T-cell (primary cell): Measurements from ENCODE around the gene COL13A1. TPM values are rescaled to one million over a fixed set of nuclear protein-coding genes. Genes with fewer than 3 reads are reported as not detected.

Source experiments
- ATAC-seq, 4 experiments: fragments of 200-7000 bp in 3 of 4; fragments of 150-1000 bp in 1 of 4; cut with Tn5 transposase; replicated peaks in 1 of 4; 1 replicate in 3 of 4; 2 replicates in 1 of 4; pipeline ENCODE4 v1.10.0; 2021; ENCODE audit warnings: moderate library complexity in 3 of 4, mild to moderate bottlenecking in 2 of 4, moderate number of reproducible peaks in 1 of 4
- CTCF ChIA-PET, 2 donors: fragments of 300-600 bp; sonication (Branson Sonifier 250); formaldehyde crosslinking; loops; one replicate each; lab custom pipeline; 2022; ENCODE audit warnings: antibody characterized with exemption in 2 of 2; lab: Charles Lee
- POLR2A ChIA-PET, 2 donors: fragments of 300-600 bp; sonication (Branson Sonifier 250); formaldehyde crosslinking; loops; one replicate each; lab custom pipeline; 2022; ENCODE audit warnings: antibody characterized with exemption in 2 of 2; lab: Charles Lee
- DNase-seq, 35 experiments: peaks; one replicate each; pipeline versions ENCODE4 v3.0.0 to v3.0.0-alpha.2; 2013 to 2023
- H3K27ac ChIP-seq: one replicate; pipeline ENCODE4 v1.5.1; 2013; ENCODE audit warnings: low read length
- H3K27me3 ChIP-seq, 2 experiments: replicated peaks in 1 of 2; 1 replicate in 1 of 2; 2 replicates in 1 of 2; pipeline versions ENCODE4 v1.6.1 to v1.7.0; 2013; ENCODE audit warnings: low read length in 1 of 2, mixed read lengths in 1 of 2; ENCODE audit not compliant: control insufficient read depth in 2 of 2, insufficient read depth in 2 of 2; ENCODE audit errors: extremely low read depth in 1 of 2
- H3K36me3 ChIP-seq, 2 donors: 1 replicate in 1 of 2; 2 replicates in 1 of 2; pipeline versions ENCODE4 v1.6.1 to v1.7.0; 2013; ENCODE audit warnings: low read length in 1 of 2; ENCODE audit not compliant: control insufficient read depth in 2 of 2, insufficient read depth in 1 of 2; ENCODE audit errors: extremely low read depth in 1 of 2
- H3K4me1 ChIP-seq, 2 experiments: 1 replicate in 1 of 2; 2 replicates in 1 of 2; pipeline versions ENCODE4 v1.6.1 to v1.7.0; 2013; ENCODE audit warnings: low read length in 2 of 2, mixed read lengths in 1 of 2; ENCODE audit not compliant: insufficient read depth in 2 of 2, control insufficient read depth in 1 of 2; ENCODE audit errors: extremely low read depth in 1 of 2
- H3K4me3 ChIP-seq, 2 donors: 1 replicate in 1 of 2; 2 replicates in 1 of 2; pipeline versions ENCODE4 v1.5.1 to v1.7.0; 2013; ENCODE audit warnings: mild to moderate bottlenecking in 2 of 2, low read length in 1 of 2, moderate library complexity in 1 of 2; ENCODE audit not compliant: control insufficient read depth in 1 of 2; ENCODE audit errors: extremely low read depth in 1 of 2
- H3K9me3 ChIP-seq: 2 replicates; pipeline ENCODE4 v1.7.0; 2013
- H3K27ac Mint-ChIP-seq, 2 donors: one replicate each; pipeline ENCODE4 v1.8.0; 2020 to 2021; ENCODE audit warnings: mild to moderate bottlenecking in 2 of 2, mixed read lengths in 2 of 2
- H3K27me3 Mint-ChIP-seq, 2 donors: one replicate each; pipeline ENCODE4 v1.8.0; 2021 to 2022; ENCODE audit warnings: mixed read lengths in 2 of 2
- H3K36me3 Mint-ChIP-seq: one replicate; pipeline ENCODE4 v1.8.0; 2021; ENCODE audit warnings: mixed read lengths
- H3K4me1 Mint-ChIP-seq, 3 donors: one replicate each; pipeline ENCODE4 v1.8.0; 2020 to 2022; ENCODE audit warnings: mixed read lengths in 3 of 3, mild to moderate bottlenecking in 1 of 3
- H3K4me3 Mint-ChIP-seq, 3 donors: one replicate each; pipeline ENCODE4 v1.8.0; 2020 to 2022; ENCODE audit warnings: mild to moderate bottlenecking in 3 of 3, mixed read lengths in 3 of 3, moderate library complexity in 3 of 3
- H3K9me3 Mint-ChIP-seq, 3 donors: one replicate each; pipeline ENCODE4 v1.8.0; 2020 to 2022; ENCODE audit warnings: mixed read lengths in 3 of 3
- WGBS: methylation state at CpG from one replicate; pipeline ENCODE4 v1.1.5; 2013; ENCODE audit warnings: missing lambda C conversion rate; ENCODE audit not compliant: insufficient coverage; 5-methylcytosine and 5-hydroxymethylcytosine counted together
- total RNA-seq, 35 experiments: library from RNA in 6 of 35; stranded (reverse) in 6 of 35; fragments of 120-200 nt in 1 of 35; gene quantifications; one replicate each; pipeline versions ENCODE4 v1.2.1 to v1.2.4 and lab custom pipeline; 2013 to 2026

The COL13A1 gene
- total RNA-seq, 5 donors from 2014 or later (not counting 1 experiment from before 2014, with no cell fraction given), result 0.09 TPM; not detected in 4

DNA sequence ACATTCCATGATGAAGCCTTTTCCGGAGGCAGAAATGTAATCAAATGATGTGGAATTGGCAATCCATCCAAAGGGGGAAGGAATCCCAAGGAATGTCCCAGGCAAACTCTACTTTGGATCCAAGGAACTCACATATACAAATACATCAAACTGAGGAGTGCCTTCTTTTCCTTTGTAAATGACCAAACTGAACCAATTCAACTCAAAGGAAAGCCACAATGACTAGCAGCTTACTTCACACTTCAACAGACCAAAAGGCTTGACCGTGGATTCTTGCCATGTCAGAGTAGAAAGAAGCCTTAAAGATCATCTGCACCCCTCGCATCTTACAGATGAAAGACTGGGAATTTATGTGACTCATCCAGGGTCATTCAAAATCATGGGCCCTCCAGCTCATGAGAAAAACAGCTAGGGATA lies 171.3 kb downstream of the COL13A1 start:
- Histone ChIP-seq H3K4me3 (no peak overlapping the region), H3K4me1 (no peaks in the 10 kb centered on the region), H3K36me3 (no peaks in the 10 kb centered on the region), H3K27me3 (peaks cover 0 to 5% of the 10 kb centered on the region in 2 experiments), H3K9me3 (no peaks in the 10 kb centered on the region), H3K27ac (no peak overlapping the region)
- POLR2A ChIA-PET, result no interaction called here
- Mint-ChIP-seq H3K36me3 (no peaks in the 10 kb centered on the region), H3K4me1 (peaks cover 4 to 8% (median 5%) of the 10 kb centered on the region in 3 donors), H3K4me3 (no peak overlapping the region), H3K27ac (no peak overlapping the region), H3K9me3 (peaks cover 0 to 4% (median 2%) of the 10 kb centered on the region in 3 donors), H3K27me3 (peaks cover 16 to 54% of the 10 kb centered on the region in 2 donors)
- WGBS, result 80% methylated on average over 1 of the region's 3 CpGs
- no peak for ATAC-seq
- CTCF ChIA-PET, result no interaction called here
- no peak for DNase-seq

GRCh38 chr10:69973678-69974077 lies 172.0 kb downstream of the COL13A1 start:
- Mint-ChIP-seq H3K4me1 (peaks cover 4 to 8% (median 5%) of the 10 kb centered on the region in 3 donors), H3K4me3 (no peak overlapping the region), H3K9me3 (peaks cover 2 to 9% (median 4%) of the 10 kb centered on the region in 3 donors), H3K27me3 (peaks cover 15 to 56% of the 10 kb centered on the region in 2 donors), H3K36me3 (no peaks in the 10 kb centered on the region), H3K27ac (no peak overlapping the region)
- Histone ChIP-seq H3K27me3 (peaks cover 0 to 8% of the 10 kb centered on the region in 2 experiments), H3K36me3 (no peaks in the 10 kb centered on the region), H3K4me1 (no peaks in the 10 kb centered on the region), H3K27ac (no peak overlapping the region), H3K9me3 (no peaks in the 10 kb centered on the region), H3K4me3 (no peak overlapping the region)
- ChIA-PET POLR2A (no interaction called here), CTCF (no interaction called here)
- DNase-seq (no peak), ATAC-seq (no peak)

DNA sequence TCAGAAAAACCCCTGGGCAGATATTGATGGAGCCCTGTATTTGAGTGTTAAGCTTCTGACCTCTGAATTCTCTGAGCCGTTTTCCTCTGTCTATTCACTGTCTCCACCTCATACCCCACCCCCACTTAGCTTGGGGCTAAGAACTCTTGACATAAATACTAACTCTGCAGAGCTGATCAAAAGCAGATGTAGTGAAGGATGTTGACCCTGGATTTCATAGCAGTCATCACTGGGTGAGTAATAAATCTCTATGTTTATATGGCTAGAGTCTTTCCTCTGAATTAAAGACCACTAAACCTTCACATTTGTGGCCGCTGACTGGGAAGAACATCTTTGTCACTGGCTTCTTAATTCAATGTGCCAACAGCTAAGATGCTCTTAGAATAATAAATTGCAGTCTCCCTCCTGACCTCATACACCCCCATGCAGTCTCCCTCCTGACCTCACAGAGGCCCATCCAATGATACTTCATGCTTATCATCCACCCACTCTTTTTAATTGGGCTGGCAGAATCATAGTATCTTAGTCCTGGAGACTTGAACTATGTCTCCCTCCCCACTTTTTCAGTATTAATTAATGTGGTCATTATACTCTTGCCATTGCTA lies 172.9 kb downstream of the COL13A1 start:
- Mint-ChIP-seq H3K9me3 (peaks cover 6 to 12% (median 7%) of the 10 kb centered on the region in 3 donors), H3K27ac (no peak overlapping the region), H3K4me3 (no peak overlapping the region), H3K4me1 (peaks cover 4 to 8% (median 5%) of the 10 kb centered on the region in 3 donors), H3K36me3 (no peaks in the 10 kb centered on the region), H3K27me3 (peaks cover 15 to 60% of the 10 kb centered on the region in 2 donors)
- CTCF ChIA-PET, result no interaction called here
- Histone ChIP-seq H3K4me1 (no peaks in the 10 kb centered on the region), H3K27ac (no peak overlapping the region), H3K9me3 (no peaks in the 10 kb centered on the region), H3K4me3 (no peak overlapping the region), H3K27me3 (peaks cover 0 to 12% of the 10 kb centered on the region in 2 experiments), H3K36me3 (no peaks in the 10 kb centered on the region)
- POLR2A ChIA-PET, result interaction anchor here in 1 of 2 donors (0.6 kb wide), 1 partner anchor 1307 kb away, joined by 4 read pairs; no protein-coding TSS in a partner anchor
- ATAC-seq (no peak), DNase-seq (no peak)
- WGBS, result no CpG with 5 or more reads among the region's 2 CpGs

- Histone ChIP-seq H3K4me3 (no peak overlapping the region), H3K36me3 (no peaks in the 10 kb centered on the region), H3K27ac (no peak overlapping the region), H3K9me3 (no peaks in the 10 kb centered on the region), H3K4me1 (no peaks in the 10 kb centered on the region), H3K27me3 (peaks cover 0 to 18% of the 10 kb centered on the region in 2 experiments)
- Mint-ChIP-seq H3K36me3 (peaks cover 10% of the 10 kb centered on the region), H3K9me3 (peaks cover 19 to 30% (median 23%) of the 10 kb centered on the region in 3 donors), H3K4me3 (no peak overlapping the region), H3K27me3 (peaks cover 30 to 67% of the 10 kb centered on the region in 2 donors), H3K4me1 (peaks cover 4 to 8% (median 5%) of the 10 kb centered on the region in 3 donors), H3K27ac (no peak overlapping the region)
- ATAC-seq (no peak), DNase-seq (no peak)
- ChIA-PET CTCF (no interaction called here), POLR2A (no interaction called here)
- WGBS, result no CpG with 5 or more reads among the region's 3 CpGs
Observed at GRCh38 chr10:69976795-69977546, 175.3 kb downstream of the COL13A1 start.

GRCh38 chr10:69979174-69979573 lies 177.5 kb downstream of the COL13A1 start:
- Mint-ChIP-seq H3K9me3 (peaks cover 19 to 30% (median 24%) of the 10 kb centered on the region in 3 donors), H3K27me3 (peaks cover 41 to 76% of the 10 kb centered on the region in 2 donors), H3K36me3 (peaks cover 10% of the 10 kb centered on the region), H3K27ac (no peak overlapping the region), H3K4me3 (no peak overlapping the region), H3K4me1 (peaks cover 4 to 8% (median 5%) of the 10 kb centered on the region in 3 donors)
- ATAC-seq (no peak), DNase-seq (no peak)
- H3K27me3 ChIP-seq, result peaks cover 0 to 26% of the 10 kb centered on the region in 2 experiments
- H3K4me1 ChIP-seq, result no peaks in the 10 kb centered on the region
- no peaks in the 10 kb centered on the region for H3K9me3 ChIP-seq
- no peaks in the 10 kb centered on the region for H3K36me3 ChIP-seq
- H3K4me3 ChIP-seq, result no peak overlapping the region
- no peak overlapping the region for H3K27ac ChIP-seq
- ChIA-PET POLR2A (no interaction called here), CTCF (no interaction called here)

GRCh38 chr10:69980672-69981071 lies 179.0 kb downstream of the COL13A1 start:
- POLR2A ChIA-PET, result no interaction called here
- Mint-ChIP-seq H3K4me3 (no peak overlapping the region), H3K4me1 (peaks cover 4 to 8% (median 5%) of the 10 kb centered on the region in 3 donors), H3K9me3 (peaks cover 19 to 30% (median 24%) of the 10 kb centered on the region in 3 donors), H3K27ac (no peak overlapping the region), H3K27me3 (peaks cover 41 to 68% of the 10 kb centered on the region in 2 donors), H3K36me3 (peaks cover 10% of the 10 kb centered on the region)
- Histone ChIP-seq H3K36me3 (no peaks in the 10 kb centered on the region), H3K27me3 (peaks cover 0 to 35% of the 10 kb centered on the region in 2 experiments), H3K4me3 (no peak overlapping the region), H3K4me1 (no peaks in the 10 kb centered on the region), H3K27ac (no peak overlapping the region), H3K9me3 (no peaks in the 10 kb centered on the region)
- WGBS, result no CpG with 5 or more reads among the region's 2 CpGs
- DNase-seq, result no peak
- CTCF ChIA-PET, result interaction anchor here in 1 of 2 donors (0.7 kb wide), 1 partner anchor 473 kb away, joined by 3 read pairs; no protein-coding TSS in a partner anchor
- no peak for ATAC-seq
